Mesenchymal stem cell (in vitro differentiated cells and primary cell): ENCODE data around the gene ABCA10.
A peak's percentile ranks its signal among the peaks of the same experiment; 100 is the strongest.

ENCODE experiments used
- DNase-seq: peaks from one replicate; pipeline ENCODE4 v3.0.0-alpha.2; 2013
- H2AFZ ChIP-seq: one replicate; pipeline ENCODE4 v1.6.1; 2013; ENCODE audit warnings: low read depth, mild to moderate bottlenecking, control low read depth, inconsistent platforms, low read length, moderate library complexity
- H2AK5ac ChIP-seq: 2 replicates; pipeline ENCODE4 v1.6.1; 2013; ENCODE audit warnings: low read length, moderate library complexity, mild to moderate bottlenecking, inconsistent platforms; ENCODE audit not compliant: severe bottlenecking
- H2BK120ac ChIP-seq: one replicate; pipeline ENCODE4 v1.6.1; 2013; ENCODE audit warnings: low read depth, mild to moderate bottlenecking, inconsistent platforms, low read length, moderate library complexity
- H2BK12ac ChIP-seq, 2 experiments: one replicate each; pipeline ENCODE4 v1.6.1; 2013; ENCODE audit warnings: inconsistent platforms in 2 of 2, low read length in 2 of 2, mild to moderate bottlenecking in 2 of 2, moderate library complexity in 2 of 2, control low read depth in 1 of 2
- H2BK15ac ChIP-seq: one replicate; pipeline ENCODE4 v1.6.1; 2013; ENCODE audit warnings: mild to moderate bottlenecking, low read depth, inconsistent platforms; ENCODE audit not compliant: poor library complexity, severe bottlenecking
- H2BK5ac ChIP-seq: 2 replicates; pipeline ENCODE4 v1.6.1; 2013; ENCODE audit warnings: low read depth, mild to moderate bottlenecking, low read length, control low read depth, inconsistent platforms; ENCODE audit not compliant: poor library complexity, severe bottlenecking
- H3K14ac ChIP-seq, 2 experiments: one replicate each; pipeline ENCODE4 v1.6.1; 2013; ENCODE audit warnings: inconsistent platforms in 2 of 2, low read length in 2 of 2, control low read depth in 1 of 2, mild to moderate bottlenecking in 1 of 2, moderate library complexity in 1 of 2
- H3K18ac ChIP-seq, 2 experiments: one replicate each; pipeline ENCODE4 v1.6.1; 2013; ENCODE audit warnings: inconsistent platforms in 2 of 2, low read length in 2 of 2, control low read depth in 1 of 2, low read depth in 1 of 2, mild to moderate bottlenecking in 1 of 2
- H3K23ac ChIP-seq, 2 experiments: one replicate each; pipeline ENCODE4 v1.6.1; 2013; ENCODE audit warnings: inconsistent platforms in 2 of 2, low read length in 2 of 2, mild to moderate bottlenecking in 2 of 2, moderate library complexity in 2 of 2, control low read depth in 1 of 2
- H3K27ac ChIP-seq: 2 replicates; pipeline ENCODE4 v1.5.1; 2013; ENCODE audit warnings: mild to moderate bottlenecking, moderate library complexity, low read length, control low read depth, inconsistent platforms; ENCODE audit not compliant: poor library complexity, severe bottlenecking
- H3K27me3 ChIP-seq, 2 experiments: 2 replicates each; pipeline versions ENCODE4 v1.6.1 to v1.7.0; 2013; ENCODE audit warnings: low read length in 2 of 2, mild to moderate bottlenecking in 2 of 2, moderate library complexity in 2 of 2, control low read depth in 1 of 2, inconsistent platforms in 1 of 2; ENCODE audit not compliant: control insufficient read depth in 1 of 2, insufficient read depth in 1 of 2
- H3K36me3 ChIP-seq, 2 experiments: 2 replicates each; pipeline versions ENCODE4 v1.6.1 to v1.7.0; 2013; ENCODE audit warnings: low read length in 2 of 2, control low read depth in 1 of 2, inconsistent platforms in 1 of 2, low read depth in 1 of 2, mild to moderate bottlenecking in 1 of 2; ENCODE audit not compliant: insufficient read depth in 2 of 2, control insufficient read depth in 1 of 2
- H3K4ac ChIP-seq, 2 experiments: one replicate each; pipeline ENCODE4 v1.6.1; 2013; ENCODE audit warnings: inconsistent platforms in 2 of 2, low read length in 2 of 2, mild to moderate bottlenecking in 2 of 2, moderate library complexity in 2 of 2, control low read depth in 1 of 2, low read depth in 1 of 2
- H3K4me1 ChIP-seq: 2 replicates; pipeline ENCODE4 v1.6.1; 2013; ENCODE audit warnings: low read depth, low read length, control low read depth; ENCODE audit not compliant: control insufficient read depth, insufficient read depth
- H3K4me2 ChIP-seq: 2 replicates; pipeline ENCODE4 v1.6.1; 2013; ENCODE audit warnings: low read length, mild to moderate bottlenecking, inconsistent platforms; ENCODE audit not compliant: poor library complexity, severe bottlenecking
- H3K4me3 ChIP-seq, 2 experiments: 2 replicates each; pipeline versions ENCODE4 v1.5.1 to v1.7.0; 2013; ENCODE audit warnings: low read length in 2 of 2, mild to moderate bottlenecking in 2 of 2, control low read depth in 1 of 2, low read depth in 1 of 2; ENCODE audit not compliant: insufficient read depth in 1 of 2
- H3K79me1 ChIP-seq: replicated peaks from 2 replicates; pipeline ENCODE4 v1.6.1; 2013; ENCODE audit warnings: mild to moderate bottlenecking, control low read depth, low read length, inconsistent platforms; ENCODE audit not compliant: poor library complexity, severe bottlenecking
- H3K9ac ChIP-seq: 2 replicates; pipeline ENCODE4 v1.7.0; 2013; ENCODE audit warnings: mild to moderate bottlenecking, low read length, moderate library complexity
- H3K9me3 ChIP-seq: 2 replicates; pipeline ENCODE4 v1.7.0; 2013; ENCODE audit warnings: mild to moderate bottlenecking, low read length; ENCODE audit not compliant: control insufficient read depth
- H4K8ac ChIP-seq: one replicate; pipeline ENCODE4 v1.6.1; 2013; ENCODE audit warnings: inconsistent platforms, mild to moderate bottlenecking, low read length, moderate library complexity
- H4K91ac ChIP-seq: one replicate; pipeline ENCODE4 v1.6.1; 2013; ENCODE audit warnings: mild to moderate bottlenecking, low read length, inconsistent platforms
- WGBS: methylation state at CpG from one replicate; pipeline ENCODE4 v1.1.7; 2013; ENCODE audit warnings: mixed read lengths; 5-methylcytosine and 5-hydroxymethylcytosine counted together

Gene ABCA10

DNA sequence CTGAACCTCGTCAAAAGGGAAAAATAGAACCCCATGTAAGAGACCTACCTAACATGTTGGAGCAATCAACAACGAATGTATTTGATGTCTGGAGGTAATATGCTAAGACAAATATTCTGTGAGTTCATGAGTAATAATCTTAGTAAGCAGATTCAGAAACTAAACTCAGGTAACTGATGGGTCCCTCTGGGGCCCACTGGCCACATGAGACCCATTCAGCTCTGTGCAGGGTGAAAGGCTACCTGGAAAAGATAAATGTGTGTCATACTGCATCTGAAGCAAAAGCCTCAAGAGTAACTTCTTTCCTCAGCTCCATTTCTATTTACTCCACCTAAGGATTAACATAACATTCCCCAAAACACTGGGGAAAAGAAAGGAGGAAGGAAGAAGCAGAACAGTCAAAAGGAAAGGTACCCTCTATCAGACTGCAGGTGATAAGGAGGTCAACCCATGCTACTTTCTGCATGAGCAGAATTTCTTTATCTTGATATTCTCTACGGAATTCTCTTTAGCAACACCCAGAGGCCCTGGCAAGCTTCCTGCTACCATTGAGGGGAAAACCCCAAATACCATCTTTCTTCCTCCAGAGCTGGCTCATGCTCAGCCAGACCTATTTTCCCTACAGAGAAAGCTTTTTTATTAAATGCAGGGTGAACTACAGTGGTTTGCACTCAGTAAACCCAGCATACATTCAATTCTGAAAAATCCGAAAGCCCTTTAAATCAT lies 49.2 kb downstream of the ABCA10 start:
- H3K14ac ChIP-seq, result no peak overlapping the region
- H3K4me3 ChIP-seq, result no peak overlapping the region
- H3K79me1 ChIP-seq, result no peaks in the 10 kb centered on the region
- WGBS, result 68% methylated on average over 2 of the region's 4 CpGs
- no peak overlapping the region for H4K91ac ChIP-seq
- H3K4me2 ChIP-seq, result no peak overlapping the region
- peak; percentile 6 for DNase-seq
- H3K9me3 ChIP-seq, result no peaks in the 10 kb centered on the region
- no peaks in the 10 kb centered on the region for H3K4me1 ChIP-seq
- peaks cover 2 to 5% of the 10 kb centered on the region in 2 experiments for H3K36me3 ChIP-seq
- H2BK120ac ChIP-seq, result no peak overlapping the region
- no peak overlapping the region for H2BK15ac ChIP-seq
- no peak overlapping the region for H2BK12ac ChIP-seq
- H2AK5ac ChIP-seq, result no peak overlapping the region
- H3K4ac ChIP-seq, result no peak overlapping the region
- H2AFZ ChIP-seq, result no peak overlapping the region
- no peak overlapping the region for H3K18ac ChIP-seq
- no peak overlapping the region for H3K9ac ChIP-seq
- no peak overlapping the region for H2BK5ac ChIP-seq
- H4K8ac ChIP-seq, result no peak overlapping the region
- no peak overlapping the region for H3K23ac ChIP-seq
- H3K27me3 ChIP-seq, result no peaks in the 10 kb centered on the region
- no peak overlapping the region for H3K27ac ChIP-seq

DNA sequence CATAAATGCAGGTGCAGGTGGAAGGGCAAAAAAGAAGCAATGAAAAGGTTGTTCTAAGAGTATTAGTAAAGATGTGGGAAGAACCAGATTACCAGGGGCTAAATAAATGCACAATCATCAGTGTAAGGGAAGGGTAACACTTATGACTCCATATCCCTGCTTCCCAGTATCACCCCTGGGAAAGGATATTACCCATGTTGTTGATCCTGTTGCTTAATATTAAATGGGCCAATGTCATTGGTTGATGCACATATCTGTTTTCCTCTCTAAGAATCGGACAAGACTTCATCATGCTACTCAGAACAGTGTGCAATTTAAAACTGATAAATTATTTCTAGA lies 52.2 kb downstream of the ABCA10 start:
- H4K8ac ChIP-seq, result no peak overlapping the region
- H3K4me1 ChIP-seq, result no peaks in the 10 kb centered on the region
- H3K23ac ChIP-seq, result no peak overlapping the region
- H2AFZ ChIP-seq, result no peak overlapping the region
- no peak overlapping the region for H2BK5ac ChIP-seq
- H3K27me3 ChIP-seq, result no peaks in the 10 kb centered on the region
- no peaks in the 10 kb centered on the region for H3K79me1 ChIP-seq
- H2AK5ac ChIP-seq, result no peak overlapping the region
- no peak overlapping the region for H3K18ac ChIP-seq
- H3K36me3 ChIP-seq, result peaks cover 0 to 3% of the 10 kb centered on the region in 2 experiments
- no peak overlapping the region for H3K4ac ChIP-seq
- H3K4me2 ChIP-seq, result no peak overlapping the region
- H3K4me3 ChIP-seq, result no peak overlapping the region
- no peak overlapping the region for H3K27ac ChIP-seq
- WGBS, result no CpG with 5 or more reads among the region's 1 CpG
- H3K9me3 ChIP-seq, result no peaks in the 10 kb centered on the region
- DNase-seq, result no peak
- no peak overlapping the region for H3K14ac ChIP-seq
- H2BK120ac ChIP-seq, result no peak overlapping the region
- H2BK15ac ChIP-seq, result no peak overlapping the region
- H3K9ac ChIP-seq, result peak overlapping the region; percentile 52
- no peak overlapping the region for H4K91ac ChIP-seq
- H2BK12ac ChIP-seq, result no peak overlapping the region

DNA sequence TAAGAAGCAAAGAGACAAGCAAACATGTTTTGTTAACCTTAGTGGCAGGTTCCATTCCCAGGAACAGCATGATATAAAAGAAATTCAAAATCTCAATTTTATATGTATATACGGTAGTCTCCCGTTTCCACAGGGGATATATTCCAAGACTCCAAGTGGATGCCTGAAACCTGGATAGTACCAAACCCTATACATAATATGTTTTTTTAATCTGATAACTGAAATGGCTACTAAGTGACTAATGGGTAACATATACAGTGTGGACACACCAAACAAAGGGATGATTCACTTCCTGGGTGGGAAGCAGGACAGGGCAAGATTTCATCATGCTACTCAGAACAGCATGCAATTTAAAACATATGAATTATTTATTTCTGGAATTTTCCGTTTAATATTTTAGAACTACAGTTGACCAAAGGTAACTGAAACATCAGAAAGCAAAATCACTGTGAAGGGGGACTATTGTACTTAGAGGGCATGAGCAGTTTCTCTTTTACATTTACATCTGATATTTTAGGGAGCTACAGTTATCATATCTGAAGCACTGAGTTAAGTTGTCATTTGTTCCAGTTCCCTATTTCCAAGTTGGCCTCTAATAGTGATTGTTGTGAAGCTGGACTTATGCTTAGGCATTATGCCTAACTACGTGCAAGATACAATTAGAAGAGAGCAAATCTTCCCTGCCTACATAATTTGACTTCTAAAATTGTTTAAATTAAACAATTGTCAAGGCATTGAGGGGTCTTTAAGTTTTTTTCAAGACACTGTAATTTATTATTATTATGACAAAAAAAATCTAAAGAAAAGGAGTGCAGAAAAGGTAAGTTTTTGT lies 52.8 kb downstream of the ABCA10 start:
- no peak overlapping the region for H3K4me2 ChIP-seq
- H2BK15ac ChIP-seq, result no peak overlapping the region
- no peak overlapping the region for H2AK5ac ChIP-seq
- H3K4me3 ChIP-seq, result no peak overlapping the region
- no peaks in the 10 kb centered on the region for H3K79me1 ChIP-seq
- no peak overlapping the region for H4K91ac ChIP-seq
- no peak overlapping the region for H3K14ac ChIP-seq
- H3K27ac ChIP-seq, result peak overlapping the region; percentile 29
- H3K36me3 ChIP-seq, result no peaks in the 10 kb centered on the region
- H4K8ac ChIP-seq, result no peak overlapping the region
- H3K9me3 ChIP-seq, result no peaks in the 10 kb centered on the region
- no peak overlapping the region for H2AFZ ChIP-seq
- H2BK12ac ChIP-seq, result no peak overlapping the region
- no peak overlapping the region for H3K4ac ChIP-seq
- DNase-seq, result peak; percentile 50
- WGBS, result 60% methylated on average over 1 of the region's 4 CpGs
- no peak overlapping the region for H3K18ac ChIP-seq
- H3K23ac ChIP-seq, result no peak overlapping the region
- no peaks in the 10 kb centered on the region for H3K27me3 ChIP-seq
- no peaks in the 10 kb centered on the region for H3K4me1 ChIP-seq
- H2BK120ac ChIP-seq, result no peak overlapping the region
- H2BK5ac ChIP-seq, result no peak overlapping the region
- peak overlapping the region; percentile 52 for H3K9ac ChIP-seq

DNA sequence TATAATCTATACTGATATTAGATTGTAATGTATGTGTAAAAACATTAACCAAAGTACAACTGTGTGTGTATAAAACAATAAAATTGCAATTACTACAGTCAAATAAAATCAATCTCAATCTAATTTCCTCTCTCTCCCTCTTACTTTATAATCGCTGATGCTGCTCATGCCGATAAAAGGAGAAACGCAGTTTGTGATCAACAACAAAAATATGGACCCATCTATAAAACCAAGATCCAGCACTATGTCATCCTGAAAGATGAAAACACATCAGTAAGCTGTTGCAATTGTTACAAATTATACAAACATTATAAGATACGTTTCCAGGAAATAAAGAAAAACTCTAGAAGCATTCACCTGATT lies 53.4 kb downstream of the ABCA10 start:
- H3K4ac ChIP-seq, result no peak overlapping the region
- H2BK12ac ChIP-seq, result no peak overlapping the region
- H3K23ac ChIP-seq, result no peak overlapping the region
- H3K14ac ChIP-seq, result no peak overlapping the region
- H3K4me2 ChIP-seq, result no peak overlapping the region
- no peak overlapping the region for H2BK120ac ChIP-seq
- H2AFZ ChIP-seq, result no peak overlapping the region
- H3K36me3 ChIP-seq, result no peaks in the 10 kb centered on the region
- H3K4me1 ChIP-seq, result no peaks in the 10 kb centered on the region
- H3K27me3 ChIP-seq, result no peaks in the 10 kb centered on the region
- no peak overlapping the region for H2BK15ac ChIP-seq
- no peak overlapping the region for H2BK5ac ChIP-seq
- no peaks in the 10 kb centered on the region for H3K79me1 ChIP-seq
- H3K27ac ChIP-seq, result no peak overlapping the region
- H3K4me3 ChIP-seq, result no peak overlapping the region
- 100% methylated on average over 3 of the region's 4 CpGs for WGBS
- H4K8ac ChIP-seq, result no peak overlapping the region
- H3K18ac ChIP-seq, result no peak overlapping the region
- no peak overlapping the region for H4K91ac ChIP-seq
- no peak overlapping the region for H2AK5ac ChIP-seq
- H3K9ac ChIP-seq, result no peak overlapping the region
- DNase-seq, result no peak
- H3K9me3 ChIP-seq, result no peaks in the 10 kb centered on the region
